HG03432 (cell line): ENCODE results near the gene TAOK3.

Experiments used
- ATAC-seq: cut with Tn5 transposase; IDR thresholded peaks from one replicate; pipeline ENCODE4 v1.9.1; 2021; ENCODE audit warnings: mild to moderate bottlenecking, moderate library complexity; ENCODE audit not compliant: unreplicated experiment

TAOK3 gene

DNA sequence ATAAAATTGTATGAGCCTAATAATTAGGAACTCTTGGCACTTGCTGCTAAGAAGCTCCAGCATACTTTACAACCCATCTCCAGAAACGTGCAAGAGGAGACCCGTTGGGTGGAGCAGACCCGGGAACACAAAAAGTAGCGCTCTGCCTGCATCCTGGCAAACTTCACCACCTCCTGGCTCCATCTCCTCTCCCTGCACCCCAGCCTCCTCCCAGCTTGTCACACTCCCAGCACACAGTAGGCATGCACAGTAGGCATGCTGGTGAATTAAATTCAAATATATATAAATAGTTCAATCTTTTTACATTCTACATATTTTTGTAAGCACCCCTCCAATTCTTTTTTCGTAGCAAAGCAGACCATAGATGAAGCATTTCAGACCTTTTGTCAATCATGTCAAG is 270.1 kb downstream of the TAOK3 start:
- no peak for ATAC-seq

DNA sequence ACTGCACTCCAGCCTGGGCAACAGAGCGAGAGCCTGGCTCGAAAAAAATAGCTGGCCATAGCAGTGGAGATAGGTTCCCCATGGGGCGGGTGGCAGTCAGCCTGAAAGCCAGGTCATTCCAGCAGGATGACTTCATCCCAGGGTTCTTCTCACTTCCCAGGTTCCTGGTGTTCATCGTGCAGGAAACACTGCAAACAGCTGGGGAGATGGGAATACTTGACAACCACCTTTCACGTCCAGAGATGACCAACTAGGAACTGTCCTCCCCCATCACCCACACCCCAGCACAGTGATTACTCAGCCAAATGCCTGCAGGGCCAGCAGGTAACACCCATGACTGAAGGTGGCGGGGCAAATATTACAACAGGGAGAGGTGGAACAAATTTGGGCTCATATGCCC is 270.6 kb downstream of the TAOK3 start:
- ATAC-seq, result no peak

DNA sequence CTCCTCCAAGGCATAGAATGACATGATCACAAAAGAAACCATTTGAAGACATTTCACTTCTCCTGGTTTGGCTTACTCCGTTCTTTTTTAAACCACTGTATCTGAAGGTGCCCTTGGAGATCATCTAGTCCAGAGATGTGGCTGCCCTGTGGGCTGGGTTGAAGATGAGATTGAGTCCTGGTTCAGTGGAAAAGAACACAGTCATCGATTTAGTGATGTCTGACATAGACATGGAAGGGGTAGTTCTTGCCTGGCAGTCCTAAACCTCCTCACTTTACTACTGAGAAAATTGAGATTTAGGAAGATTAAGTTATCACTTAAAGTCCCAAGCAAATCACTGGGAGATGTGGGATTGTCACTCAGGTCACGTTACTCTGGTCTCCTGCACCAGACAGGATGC is 271.7 kb downstream of the TAOK3 start:
- ATAC-seq, result no peak
